ENCODE measurements around the gene CALB2. TPM values are rescaled to one million over a fixed set of nuclear protein-coding genes. Genes with fewer than 3 reads are reported as not detected.

CALB2 gene
- total and polyA plus RNA-seq, 2 donors (not counting 3 experiments of a cell fraction or from before 2014, with no cell fraction given): not detected

DNA sequence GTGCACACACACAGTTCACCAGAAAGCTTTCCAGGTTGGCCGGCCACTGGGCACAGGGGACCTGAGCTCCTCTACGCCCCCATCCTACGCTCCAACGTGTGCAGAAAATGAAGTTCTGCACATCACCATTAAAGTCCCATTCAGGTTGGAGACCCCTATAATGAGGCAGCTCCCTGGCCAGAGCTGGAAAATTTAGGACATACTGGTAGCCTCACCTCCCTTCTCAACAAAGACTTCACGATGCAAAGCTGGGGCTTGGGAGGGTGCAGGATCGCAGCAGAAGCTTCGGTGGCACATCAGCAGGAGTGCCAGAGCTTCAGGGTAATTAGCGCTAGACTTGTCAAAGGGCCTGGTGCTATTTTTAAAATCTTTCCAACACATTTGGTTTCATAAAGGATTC is 15.4 kb upstream of the CALB2 start:
- Histone ChIP-seq H3K4me1 (ENCODE audit: control insufficient read depth, extremely low read depth, insufficient read depth, low read length) (no peaks in the 10 kb centered on the region), H3K9ac (replicated peaks; ENCODE audit: extremely low read depth, insufficient read depth, low read length) (no peak overlapping the region), H3K36me3 (ENCODE audit: control insufficient read depth in 2 of 2, extremely low read depth in 1 of 2, insufficient read depth in 2 of 2, low read length in 2 of 2) (no peaks in the 10 kb centered on the region), H3K4me3 (replicated peaks in 1 of 3; ENCODE audit: insufficient read depth in 1 of 3, low read depth in 1 of 3, low read length in 3 of 3) (no peak overlapping the region), H3K4me2 (ENCODE audit: insufficient read depth, low read length) (no peak overlapping the region), H3K9me1 (replicated peaks; ENCODE audit: control insufficient read depth, extremely low read depth, insufficient read depth, low read length) (no peaks in the 10 kb centered on the region), H3K27ac (ENCODE audit: insufficient read depth, low read depth, low read length) (no peak overlapping the region), H3K9me3 (replicated peaks; ENCODE audit: control insufficient read depth, insufficient read depth, low read length) (no peaks in the 10 kb centered on the region), H3K27me3 (ENCODE audit: control insufficient read depth in 2 of 2, insufficient read depth in 2 of 2, low read length in 2 of 2) (no peaks in the 10 kb centered on the region), H2AFZ (ENCODE audit: low read depth, low read length) (no peak overlapping the region), H4K20me1 (replicated peaks; ENCODE audit: control insufficient read depth, extremely low read depth, insufficient read depth, low read length) (no peaks in the 10 kb centered on the region), H3K79me2 (ENCODE audit: control insufficient read depth, insufficient read depth, low read length) (no peaks in the 10 kb centered on the region)
- intact Hi-C loops (cut with micrococcal nuclease): no loop called here
- no TSS peak for BruUV-seq (replicated peaks)
- ChIA-PET POLR2A (no interaction called here), CTCF (interaction anchor here (0.9 to 1.8 kb wide), 4 partner anchors 14 to 32 kb away, joined by 3 to 7 read pairs (median 4); no protein-coding TSS in a partner anchor)
- FAIRE-seq (no peak), DNase-seq (ENCODE audit: low read depth, low spot score) (no peak)
- dilution Hi-C loops (cut with MboI; ENCODE audit: extremely low pct_ligation_motif_present, low sequenced_read_pairs): no loop called here
- TF ChIP-seq JUN (IDR thresholded peaks at IDR 0.05; ENCODE audit: borderline replicate concordance, insufficient read depth, insufficient read length, low read depth): no peak
- no peak for TF ChIP-seq POLR2AphosphoS5 (IDR thresholded peaks at IDR 0.05; ENCODE audit: insufficient read depth, low read depth, low read length)
- TF ChIP-seq, protein P1, sequence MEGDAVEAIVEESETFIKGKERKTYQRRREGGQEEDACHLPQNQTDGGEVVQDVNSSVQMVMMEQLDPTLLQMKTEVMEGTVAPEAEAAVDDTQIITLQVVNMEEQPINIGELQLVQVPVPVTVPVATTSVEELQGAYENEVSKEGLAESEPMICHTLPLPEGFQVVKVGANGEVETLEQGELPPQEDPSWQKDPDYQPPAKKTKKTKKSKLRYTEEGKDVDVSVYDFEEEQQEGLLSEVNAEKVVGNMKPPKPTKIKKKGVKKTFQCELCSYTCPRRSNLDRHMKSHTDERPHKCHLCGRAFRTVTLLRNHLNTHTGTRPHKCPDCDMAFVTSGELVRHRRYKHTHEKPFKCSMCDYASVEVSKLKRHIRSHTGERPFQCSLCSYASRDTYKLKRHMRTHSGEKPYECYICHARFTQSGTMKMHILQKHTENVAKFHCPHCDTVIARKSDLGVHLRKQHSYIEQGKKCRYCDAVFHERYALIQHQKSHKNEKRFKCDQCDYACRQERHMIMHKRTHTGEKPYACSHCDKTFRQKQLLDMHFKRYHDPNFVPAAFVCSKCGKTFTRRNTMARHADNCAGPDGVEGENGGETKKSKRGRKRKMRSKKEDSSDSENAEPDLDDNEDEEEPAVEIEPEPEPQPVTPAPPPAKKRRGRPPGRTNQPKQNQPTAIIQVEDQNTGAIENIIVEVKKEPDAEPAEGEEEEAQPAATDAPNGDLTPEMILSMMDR (IDR thresholded peaks at IDR 0.05; ENCODE audit: extremely low read depth in 1 of 2, insufficient read depth in 1 of 2, low read depth in 1 of 2, low read length in 2 of 2): no peak
- TF ChIP-seq POLR2A (IDR thresholded peaks at IDR 0.05; ENCODE audit: low read depth, low read length): no peak
- TF ChIP-seq, protein P2, sequence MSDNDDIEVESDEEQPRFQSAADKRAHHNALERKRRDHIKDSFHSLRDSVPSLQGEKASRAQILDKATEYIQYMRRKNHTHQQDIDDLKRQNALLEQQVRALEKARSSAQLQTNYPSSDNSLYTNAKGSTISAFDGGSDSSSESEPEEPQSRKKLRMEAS (IDR thresholded peaks at IDR 0.05; ENCODE audit: insufficient read depth, insufficient read length): no peak
- TF ChIP-seq EZH2 (IDR thresholded peaks at IDR 0.05; ENCODE audit: borderline replicate concordance, low read depth, low read length, severe bottlenecking): no peak
- TF ChIP-seq MYC (IDR thresholded peaks at IDR 0.05; ENCODE audit: low read depth, low read length): no peak
- no peak for TF ChIP-seq GATA2 (IDR thresholded peaks at IDR 0.05; ENCODE audit: insufficient read depth, insufficient read length, low read depth, low read length)
- TF ChIP-seq FOS (IDR thresholded peaks at IDR 0.05; ENCODE audit: borderline replicate concordance, insufficient read depth, low read length): no peak
